WTC11 (cell line): Measurements from ENCODE around the gene SCGB3A2. TPM values are rescaled to one million over a fixed set of nuclear protein-coding genes. Genes with fewer than 3 reads are reported as not detected.

Experiments used
- ATAC-seq: fragments of 200-7000 bp; cut with Tn5 transposase; 2 replicates; pipeline ENCODE4 v1.10.0; 2021; ENCODE audit warnings: mild to moderate bottlenecking, moderate library complexity
- CTCF ChIA-PET: fragments of 300-600 bp; sonication (Branson Sonifier 250); formaldehyde crosslinking; loops from one replicate; lab custom pipeline; 2021; ENCODE audit warnings: antibody characterized with exemption; lab: Charles Lee
- POLR2A ChIA-PET: fragments of 350-600 bp; sonication (Branson Sonifier 250); formaldehyde crosslinking; loops from one replicate; lab custom pipeline; 2021; ENCODE audit warnings: antibody characterized with exemption; lab: Charles Lee
- DNase-seq: peaks from one replicate; pipeline ENCODE4 v3.0.0; 2021; ENCODE audit warnings: low spot score
- H3K27ac Mint-ChIP-seq: 2 replicates; pipeline ENCODE4 v1.8.0; 2021; ENCODE audit warnings: mixed read lengths
- H3K27me3 Mint-ChIP-seq: 2 replicates; pipeline ENCODE4 v1.8.0; 2021; ENCODE audit warnings: low read depth, mild to moderate bottlenecking, moderate library complexity, mixed read lengths
- H3K36me3 Mint-ChIP-seq: 2 replicates; pipeline ENCODE4 v1.8.0; 2021; ENCODE audit warnings: mixed read lengths
- H3K4me1 Mint-ChIP-seq: 2 replicates; pipeline ENCODE4 v1.8.0; 2022; ENCODE audit warnings: mixed read lengths
- H3K4me3 Mint-ChIP-seq: 2 replicates; pipeline ENCODE4 v1.8.0; 2021; ENCODE audit warnings: mild to moderate bottlenecking, moderate library complexity, mixed read lengths
- H3K9me3 Mint-ChIP-seq: 2 replicates; pipeline ENCODE4 v1.8.0; 2021; ENCODE audit warnings: mixed read lengths
- AFF4 ChIP-seq: sonication (generic); formaldehyde crosslinking; IDR thresholded peaks from 2 replicates; pipeline ENCODE4 v1.8.1; 2023; ENCODE audit warnings: mild to moderate bottlenecking, missing genetic modification reagents, borderline replicate concordance
- CBFB ChIP-seq: sonication (generic); formaldehyde crosslinking; IDR thresholded peaks from 2 replicates; pipeline ENCODE4 v1.8.1; 2022; ENCODE audit warnings: mild to moderate bottlenecking, low read depth, missing genetic modification reagents
- ELF4 ChIP-seq: sonication (generic); formaldehyde crosslinking; IDR thresholded peaks from 2 replicates; pipeline ENCODE4 v1.8.1; 2022; ENCODE audit warnings: low read depth, mild to moderate bottlenecking, moderate library complexity, missing genetic modification reagents
- EMX1 ChIP-seq: fragments of 250-450 bp; sonication (Bioruptor Pico); IDR thresholded peaks from 2 replicates; pipeline ENCODE4 v1.8.0; 2021; ENCODE audit warnings: mild to moderate bottlenecking
- ERG ChIP-seq: fragments of 250-450 bp; sonication (Bioruptor Pico); IDR thresholded peaks from 2 replicates; pipeline ENCODE4 v1.8.0; 2021; ENCODE audit warnings: mild to moderate bottlenecking
- GTF2I ChIP-seq: fragments of 250-450 bp; sonication (Bioruptor Pico); conservative IDR thresholded peaks from 2 replicates; pipeline ENCODE4 v1.4.0; 2021; ENCODE audit warnings: mild to moderate bottlenecking
- HMGA2 ChIP-seq: fragments of 250-450 bp; sonication (Bioruptor Pico); IDR thresholded peaks from 2 replicates; pipeline ENCODE4 v1.4.0; 2021; ENCODE audit warnings: mild to moderate bottlenecking, moderate library complexity
- MAX ChIP-seq: sonication (generic); formaldehyde crosslinking; IDR thresholded peaks from 2 replicates; pipeline ENCODE4 v1.8.0; 2022; ENCODE audit warnings: mild to moderate bottlenecking, missing genetic modification reagents
- NFATC4 ChIP-seq: fragments of 250-450 bp; sonication (Bioruptor Pico); IDR thresholded peaks from 2 replicates; pipeline ENCODE4 v1.9.0; 2021; ENCODE audit warnings: mild to moderate bottlenecking
- NFE2L1 ChIP-seq: sonication (generic); formaldehyde crosslinking; IDR thresholded peaks from 2 replicates; pipeline ENCODE4 v1.8.1; 2023; ENCODE audit warnings: missing genetic modification reagents
- PRRX2 ChIP-seq: fragments of 250-450 bp; sonication (Bioruptor Pico); IDR thresholded peaks from 2 replicates; pipeline ENCODE4 v1.8.0; 2021; ENCODE audit warnings: mild to moderate bottlenecking
- SMAD4 ChIP-seq: sonication (generic); formaldehyde crosslinking; IDR thresholded peaks from 2 replicates; pipeline ENCODE4 v1.8.0; 2022; ENCODE audit warnings: mild to moderate bottlenecking, missing genetic modification reagents
- SOX15 ChIP-seq: fragments of 250-450 bp; sonication (Bioruptor Pico); IDR thresholded peaks from 2 replicates; pipeline ENCODE4 v1.9.0; 2021; ENCODE audit warnings: mild to moderate bottlenecking
- ZNF317 ChIP-seq: sonication (generic); formaldehyde crosslinking; IDR thresholded peaks from 2 replicates; pipeline ENCODE4 v1.8.1; 2023; ENCODE audit warnings: low read depth, mild to moderate bottlenecking, moderate library complexity, missing genetic modification reagents, borderline replicate concordance
- ZNF416 ChIP-seq: fragments of 250-450 bp; sonication (Bioruptor Pico); IDR thresholded peaks from 2 replicates; pipeline ENCODE4 v1.9.0; 2021; ENCODE audit warnings: mild to moderate bottlenecking, inconsistent platforms
- ZNF512 ChIP-seq: sonication (generic); formaldehyde crosslinking; IDR thresholded peaks from 2 replicates; pipeline ENCODE4 v1.8.1; 2022; ENCODE audit warnings: missing genetic modification reagents, borderline replicate concordance
- ZNF671 ChIP-seq: fragments of 250-450 bp; sonication (Bioruptor Pico); IDR thresholded peaks from 2 replicates; pipeline ENCODE4 v1.8.0; 2021; ENCODE audit warnings: mild to moderate bottlenecking
- total RNA-seq: library from RNA; stranded (reverse); gene quantifications from 3 replicates; pipeline ENCODE4 v1.2.3, GENCODE V29; 2021
- TF ChIP-seq, protein P1 (sequence below): sonication (generic); formaldehyde crosslinking; IDR thresholded peaks from 2 replicates; pipeline ENCODE4 v1.8.0; 2022; ENCODE audit warnings: mild to moderate bottlenecking, missing genetic modification reagents
- TF ChIP-seq, protein P2 (sequence below): sonication (generic); formaldehyde crosslinking; IDR thresholded peaks from 2 replicates; pipeline ENCODE4 v1.8.1; 2023; ENCODE audit warnings: mild to moderate bottlenecking, missing genetic modification reagents, moderate library complexity
- TF ChIP-seq, protein P3 (sequence below): sonication (generic); formaldehyde crosslinking; conservative IDR thresholded peaks from 2 replicates; pipeline ENCODE4 v1.8.1; 2022; ENCODE audit warnings: mild to moderate bottlenecking, missing genetic modification reagents
- TF ChIP-seq, protein P4 (sequence below): fragments of 250-450 bp; sonication (Bioruptor Pico); IDR thresholded peaks from 2 replicates; pipeline ENCODE4 v1.9.0; 2021; ENCODE audit warnings: mild to moderate bottlenecking

Gene SCGB3A2
- total RNA-seq, 1 experiment from 2014 or later = 79.1 TPM

DNA sequence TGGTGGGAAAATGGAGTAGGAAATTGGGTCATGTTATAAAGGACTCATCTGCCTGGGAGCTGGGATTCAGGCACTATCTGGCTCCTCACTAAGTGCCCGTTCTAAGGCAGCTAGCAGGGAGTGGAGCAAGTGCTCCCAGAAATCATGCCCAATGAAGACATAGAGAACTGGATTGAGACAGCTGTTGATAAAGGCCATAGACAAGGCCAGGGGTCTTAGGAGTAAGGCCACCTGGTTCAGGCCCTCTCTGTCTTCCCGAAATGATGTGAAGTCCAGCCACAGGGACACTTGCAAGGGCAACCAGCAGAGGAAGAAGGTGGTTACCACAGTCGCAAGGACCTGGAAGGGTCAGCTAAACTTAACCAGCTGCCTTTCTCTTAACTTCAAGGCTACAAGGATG lies 26.9 kb upstream of the SCGB3A2 start:
- DNase-seq (no peak), ATAC-seq (peak; percentile 25)
- ChIA-PET POLR2A (interaction anchor here (0.6 kb wide), 1 partner anchor 9 kb away, joined by 3 read pairs; no protein-coding TSS in a partner anchor), CTCF (interaction anchor here (1.0 to 2.6 kb wide), 6 partner anchors 17 to 83 kb away, joined by 4 to 8 read pairs (median 4); partner anchors contain the start of gene JAKMIP2)
- Mint-ChIP-seq H3K27me3 (peaks cover 7% of the 10 kb centered on the region), H3K4me3 (no peak overlapping the region), H3K9me3 (peaks cover 4% of the 10 kb centered on the region; the same call in 1 of the 2 replicates), H3K4me1 (peaks cover 29% of the 10 kb centered on the region), H3K27ac (no peak overlapping the region), H3K36me3 (no peaks in the 10 kb centered on the region)
- no peak for TF ChIP-seq NFE2L1 (CRISPR knock-in tag)
- TF ChIP-seq, protein P1, sequence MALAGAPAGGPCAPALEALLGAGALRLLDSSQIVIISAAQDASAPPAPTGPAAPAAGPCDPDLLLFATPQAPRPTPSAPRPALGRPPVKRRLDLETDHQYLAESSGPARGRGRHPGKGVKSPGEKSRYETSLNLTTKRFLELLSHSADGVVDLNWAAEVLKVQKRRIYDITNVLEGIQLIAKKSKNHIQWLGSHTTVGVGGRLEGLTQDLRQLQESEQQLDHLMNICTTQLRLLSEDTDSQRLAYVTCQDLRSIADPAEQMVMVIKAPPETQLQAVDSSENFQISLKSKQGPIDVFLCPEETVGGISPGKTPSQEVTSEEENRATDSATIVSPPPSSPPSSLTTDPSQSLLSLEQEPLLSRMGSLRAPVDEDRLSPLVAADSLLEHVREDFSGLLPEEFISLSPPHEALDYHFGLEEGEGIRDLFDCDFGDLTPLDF (CRISPR knock-in tag) = no peak
- TF ChIP-seq, protein P2, sequence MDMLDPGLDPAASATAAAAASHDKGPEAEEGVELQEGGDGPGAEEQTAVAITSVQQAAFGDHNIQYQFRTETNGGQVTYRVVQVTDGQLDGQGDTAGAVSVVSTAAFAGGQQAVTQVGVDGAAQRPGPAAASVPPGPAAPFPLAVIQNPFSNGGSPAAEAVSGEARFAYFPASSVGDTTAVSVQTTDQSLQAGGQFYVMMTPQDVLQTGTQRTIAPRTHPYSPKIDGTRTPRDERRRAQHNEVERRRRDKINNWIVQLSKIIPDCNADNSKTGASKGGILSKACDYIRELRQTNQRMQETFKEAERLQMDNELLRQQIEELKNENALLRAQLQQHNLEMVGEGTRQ = no peak
- TF ChIP-seq, protein P3, sequence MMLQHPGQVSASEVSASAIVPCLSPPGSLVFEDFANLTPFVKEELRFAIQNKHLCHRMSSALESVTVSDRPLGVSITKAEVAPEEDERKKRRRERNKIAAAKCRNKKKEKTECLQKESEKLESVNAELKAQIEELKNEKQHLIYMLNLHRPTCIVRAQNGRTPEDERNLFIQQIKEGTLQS (CRISPR knock-in tag) = no peak
- TF ChIP-seq HMGA2 (CRISPR knock-in tag) = no peak
- TF ChIP-seq AFF4 (CRISPR knock-in tag) = no peak
- no peak for TF ChIP-seq ZNF317
- no peak for TF ChIP-seq SOX15 (CRISPR knock-in tag)
- TF ChIP-seq CBFB (CRISPR knock-in tag) = no peak
- no peak for TF ChIP-seq ZNF512 (CRISPR knock-in tag)
- no peak for TF ChIP-seq MAX (CRISPR knock-in tag)
- no peak for TF ChIP-seq SMAD4
- no peak for TF ChIP-seq GTF2I (CRISPR knock-in tag)

- H3K27me3 Mint-ChIP-seq = peaks cover 7% of the 10 kb centered on the region
- TF ChIP-seq ZNF416 (CRISPR knock-in tag) = 0 out of 2 replicates have a peak, but pooled peaks have one; percentile 47
- TF ChIP-seq, protein P4, sequence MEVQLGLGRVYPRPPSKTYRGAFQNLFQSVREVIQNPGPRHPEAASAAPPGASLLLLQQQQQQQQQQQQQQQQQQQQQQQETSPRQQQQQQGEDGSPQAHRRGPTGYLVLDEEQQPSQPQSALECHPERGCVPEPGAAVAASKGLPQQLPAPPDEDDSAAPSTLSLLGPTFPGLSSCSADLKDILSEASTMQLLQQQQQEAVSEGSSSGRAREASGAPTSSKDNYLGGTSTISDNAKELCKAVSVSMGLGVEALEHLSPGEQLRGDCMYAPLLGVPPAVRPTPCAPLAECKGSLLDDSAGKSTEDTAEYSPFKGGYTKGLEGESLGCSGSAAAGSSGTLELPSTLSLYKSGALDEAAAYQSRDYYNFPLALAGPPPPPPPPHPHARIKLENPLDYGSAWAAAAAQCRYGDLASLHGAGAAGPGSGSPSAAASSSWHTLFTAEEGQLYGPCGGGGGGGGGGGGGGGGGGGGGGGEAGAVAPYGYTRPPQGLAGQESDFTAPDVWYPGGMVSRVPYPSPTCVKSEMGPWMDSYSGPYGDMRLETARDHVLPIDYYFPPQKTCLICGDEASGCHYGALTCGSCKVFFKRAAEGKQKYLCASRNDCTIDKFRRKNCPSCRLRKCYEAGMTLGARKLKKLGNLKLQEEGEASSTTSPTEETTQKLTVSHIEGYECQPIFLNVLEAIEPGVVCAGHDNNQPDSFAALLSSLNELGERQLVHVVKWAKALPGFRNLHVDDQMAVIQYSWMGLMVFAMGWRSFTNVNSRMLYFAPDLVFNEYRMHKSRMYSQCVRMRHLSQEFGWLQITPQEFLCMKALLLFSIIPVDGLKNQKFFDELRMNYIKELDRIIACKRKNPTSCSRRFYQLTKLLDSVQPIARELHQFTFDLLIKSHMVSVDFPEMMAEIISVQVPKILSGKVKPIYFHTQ (CRISPR knock-in tag) = 0 out of 2 replicates have a peak, but pooled peaks have one; percentile 1
- no peak for TF ChIP-seq ELF4
- TF ChIP-seq, protein P3 (CRISPR knock-in tag) = 0 out of 2 replicates have a peak, but pooled peaks have one; percentile 22
- peak; percentile 19; the same call in 1 of the 2 replicates for TF ChIP-seq NFATC4 (CRISPR knock-in tag)
- peak; percentile 78; the same call in 1 of the 2 replicates for TF ChIP-seq EMX1
- TF ChIP-seq ZNF671 = peak; percentile 37
- TF ChIP-seq PRRX2 (CRISPR knock-in tag) = peak; percentile 67; the same call in 1 of the 2 replicates
- no peak; the same call in 1 of the 2 replicates for TF ChIP-seq ERG (CRISPR knock-in tag)
- ChIA-PET CTCF (interaction anchor here (1.0 to 2.6 kb wide), 3 partner anchors 17 to 82 kb away, joined by 4 to 8 read pairs (median 5); no protein-coding TSS in a partner anchor), POLR2A (no interaction called here)
- ATAC-seq = no peak
- H3K4me1 Mint-ChIP-seq = peaks cover 36% of the 10 kb centered on the region
- H3K36me3 Mint-ChIP-seq = no peaks in the 10 kb centered on the region
- no peak for DNase-seq
- no peak overlapping the region for H3K27ac Mint-ChIP-seq
- H3K4me3 Mint-ChIP-seq = no peak overlapping the region
- H3K9me3 Mint-ChIP-seq = peaks cover 4% of the 10 kb centered on the region; the same call in 1 of the 2 replicates
These were observed 26.1 kb upstream of the SCGB3A2 start for GRCh38 chr5:147852365-147852764.
